ENCODE measurements around the gene SKIDA1.

- TF ChIP-seq POLR2A (IDR thresholded peaks at IDR 0.05; ENCODE audit: borderline replicate concordance, extremely low read depth, insufficient read depth, insufficient read length) = no peak
- TF ChIP-seq CTCF (IDR thresholded peaks at IDR 0.05 in 2 of 3, conservative IDR thresholded peaks at IDR 0.05 in 1 of 3; ENCODE audit: borderline replicate concordance in 1 of 3, insufficient read depth in 1 of 3, low read depth in 2 of 3, low read length in 2 of 3) = no peak
These were observed 15.9 kb downstream of the SKIDA1 start for GRCh38 chr10:21509341-21510240.
